HCEC 1CT (cell line): ENCODE measurements around the gene NEGR1.

Experiments used
- DNase-seq: peaks from one replicate; pipeline ENCODE4 v3.0.0-alpha.2; 2017

The NEGR1 gene

GRCh38 chr1:72229893-72230292 is 52.4 kb downstream of the NEGR1 start:
- peak; percentile 26 for DNase-seq

GRCh38 chr1:72227667-72228066 is 54.7 kb downstream of the NEGR1 start:
- no peak for DNase-seq

GRCh38 chr1:72224506-72224905 is 57.8 kb downstream of the NEGR1 start:
- no peak for DNase-seq

GRCh38 chr1:72221811-72222210 is 60.5 kb downstream of the NEGR1 start:
- DNase-seq: no peak

GRCh38 chr1:72218141-72218739 is 64.1 kb downstream of the NEGR1 start:
- DNase-seq: no peak

GRCh38 chr1:72207059-72207458 is 75.3 kb downstream of the NEGR1 start:
- DNase-seq: no peak

- DNase-seq: peak; percentile 84
Observed at GRCh38 chr1:72202761-72203160, 79.6 kb downstream of the NEGR1 start.

GRCh38 chr1:72197786-72198185 is 84.6 kb downstream of the NEGR1 start:
- no peak for DNase-seq

GRCh38 chr1:72186733-72187307 is 95.5 kb downstream of the NEGR1 start:
- DNase-seq: peak; percentile 42

GRCh38 chr1:72184099-72184701 is 98.1 kb downstream of the NEGR1 start:
- no peak for DNase-seq

- DNase-seq: no peak
Observed at GRCh38 chr1:72182859-72183258, 99.5 kb downstream of the NEGR1 start.

GRCh38 chr1:72178266-72178665 is 104.1 kb downstream of the NEGR1 start:
- peak; percentile 55 for DNase-seq

GRCh38 chr1:72177711-72178110 is 104.6 kb downstream of the NEGR1 start:
- DNase-seq: peak; percentile 64

- no peak for DNase-seq
Observed at GRCh38 chr1:72170246-72170645, 112.1 kb downstream of the NEGR1 start.

- no peak for DNase-seq
Observed at GRCh38 chr1:72166426-72166825, 115.9 kb downstream of the NEGR1 start.

GRCh38 chr1:72150508-72150907 is 131.8 kb downstream of the NEGR1 start:
- no peak for DNase-seq

GRCh38 chr1:72141875-72142274 is 140.5 kb downstream of the NEGR1 start:
- DNase-seq: no peak

GRCh38 chr1:72140222-72140621 is 142.1 kb downstream of the NEGR1 start:
- peak; percentile 7 for DNase-seq

- no peak for DNase-seq
Observed at GRCh38 chr1:72137656-72138055, 144.7 kb downstream of the NEGR1 start.

- DNase-seq: no peak
Observed at GRCh38 chr1:72129869-72130268, 152.5 kb downstream of the NEGR1 start.

GRCh38 chr1:72122099-72122880 is 160.0 kb downstream of the NEGR1 start:
- DNase-seq: peak; percentile 7

- DNase-seq: no peak
Observed at GRCh38 chr1:72119491-72119890, 162.8 kb downstream of the NEGR1 start.

GRCh38 chr1:72117621-72118020 is 164.7 kb downstream of the NEGR1 start:
- no peak for DNase-seq

GRCh38 chr1:72115290-72115689 is 167.0 kb downstream of the NEGR1 start:
- no peak for DNase-seq
